Osteoblast (primary cell): Measurements from ENCODE around the gene GALNT2. TPM values are rescaled to one million over a fixed set of nuclear protein-coding genes. Genes with fewer than 3 reads are reported as not detected.

Source experiments
- DNase-seq: peaks from one replicate; pipeline ENCODE4 v3.0.0; 2011; ENCODE audit warnings: low spot score, mixed read lengths; ENCODE audit not compliant: insufficient read length; ENCODE audit errors: missing footprints
- H2AFZ ChIP-seq: 2 replicates; pipeline ENCODE4 v1.6.0; 2011; ENCODE audit warnings: mild to moderate bottlenecking, low read length
- H3K27ac ChIP-seq: 2 replicates; pipeline ENCODE4 v1.5.1; 2011; ENCODE audit warnings: mild to moderate bottlenecking, low read depth, low read length, moderate library complexity
- H3K27me3 ChIP-seq: 2 replicates; pipeline ENCODE4 v1.6.0; 2012; ENCODE audit warnings: mild to moderate bottlenecking, control low read depth, inconsistent platforms, low read length, moderate library complexity; ENCODE audit not compliant: insufficient read depth
- H3K36me3 ChIP-seq: 2 replicates; pipeline ENCODE4 v1.5.1; 2011; ENCODE audit warnings: mild to moderate bottlenecking, low read length, control low read depth, moderate library complexity; ENCODE audit not compliant: insufficient read depth
- H3K4me1 ChIP-seq: 2 replicates; pipeline ENCODE4 v1.5.1; 2011; ENCODE audit warnings: mild to moderate bottlenecking, low read length, control low read depth, moderate library complexity; ENCODE audit not compliant: insufficient read depth
- H3K4me2 ChIP-seq: 2 replicates; pipeline ENCODE4 v1.6.0; 2011; ENCODE audit warnings: mild to moderate bottlenecking, low read length; ENCODE audit not compliant: insufficient read depth
- H3K4me3 ChIP-seq: fragments of 200-600 bp; sonication (generic); 3 replicates; pipeline ENCODE4 v1.5.1; 2012; ENCODE audit warnings: mild to moderate bottlenecking, low read length, inconsistent platforms; ENCODE audit not compliant: insufficient read depth
- H3K79me2 ChIP-seq: 2 replicates; pipeline ENCODE4 v1.6.0; 2012; ENCODE audit warnings: mild to moderate bottlenecking, low read length, control low read depth, inconsistent platforms; ENCODE audit not compliant: insufficient read depth
- H3K9me3 ChIP-seq: 2 replicates; pipeline ENCODE4 v1.5.1; 2011; ENCODE audit warnings: low read depth, low read length, control low read depth
- H4K20me1 ChIP-seq: 2 replicates; pipeline ENCODE4 v1.6.0; 2012; ENCODE audit warnings: mild to moderate bottlenecking, low read length, control low read depth; ENCODE audit not compliant: insufficient read depth
- total RNA-seq: library from RNA; depleted of rRNA; stranded (reverse); fragments of >200 nt; gene quantifications from 2 replicates; pipeline ENCODE4 v1.2.3, GENCODE V29; 2012
- TF ChIP-seq, protein P1 (sequence below): IDR thresholded peaks from 2 replicates; pipeline ENCODE4 v1.5.1; 2011; ENCODE audit warnings: mild to moderate bottlenecking, low read depth, low read length, moderate library complexity; ENCODE audit errors: extremely low read depth

Gene GALNT2
- total RNA-seq, 1 donor, result 83.2 TPM

- TF ChIP-seq, protein P1, sequence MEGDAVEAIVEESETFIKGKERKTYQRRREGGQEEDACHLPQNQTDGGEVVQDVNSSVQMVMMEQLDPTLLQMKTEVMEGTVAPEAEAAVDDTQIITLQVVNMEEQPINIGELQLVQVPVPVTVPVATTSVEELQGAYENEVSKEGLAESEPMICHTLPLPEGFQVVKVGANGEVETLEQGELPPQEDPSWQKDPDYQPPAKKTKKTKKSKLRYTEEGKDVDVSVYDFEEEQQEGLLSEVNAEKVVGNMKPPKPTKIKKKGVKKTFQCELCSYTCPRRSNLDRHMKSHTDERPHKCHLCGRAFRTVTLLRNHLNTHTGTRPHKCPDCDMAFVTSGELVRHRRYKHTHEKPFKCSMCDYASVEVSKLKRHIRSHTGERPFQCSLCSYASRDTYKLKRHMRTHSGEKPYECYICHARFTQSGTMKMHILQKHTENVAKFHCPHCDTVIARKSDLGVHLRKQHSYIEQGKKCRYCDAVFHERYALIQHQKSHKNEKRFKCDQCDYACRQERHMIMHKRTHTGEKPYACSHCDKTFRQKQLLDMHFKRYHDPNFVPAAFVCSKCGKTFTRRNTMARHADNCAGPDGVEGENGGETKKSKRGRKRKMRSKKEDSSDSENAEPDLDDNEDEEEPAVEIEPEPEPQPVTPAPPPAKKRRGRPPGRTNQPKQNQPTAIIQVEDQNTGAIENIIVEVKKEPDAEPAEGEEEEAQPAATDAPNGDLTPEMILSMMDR, result no peak
- no peak overlapping the region for H3K27ac ChIP-seq
- no peaks in the 10 kb centered on the region for H3K27me3 ChIP-seq
- DNase-seq, result no peak
- peaks cover 41% of the 10 kb centered on the region for H4K20me1 ChIP-seq
- H3K79me2 ChIP-seq, result peaks cover 82% of the 10 kb centered on the region
- no peak overlapping the region for H3K4me3 ChIP-seq
- peaks cover 10% of the 10 kb centered on the region for H3K36me3 ChIP-seq
- H3K4me2 ChIP-seq, result no peak overlapping the region
- H2AFZ ChIP-seq, result no peak overlapping the region
- H3K9me3 ChIP-seq, result no peaks in the 10 kb centered on the region
- peaks cover 46% of the 10 kb centered on the region for H3K4me1 ChIP-seq
Measured at GRCh38 chr1:230107941-230108340, 40.9 kb downstream of the GALNT2 start.

- H3K4me3 ChIP-seq, result no peak overlapping the region
- H3K4me1 ChIP-seq, result peaks cover 46% of the 10 kb centered on the region
- H4K20me1 ChIP-seq, result peaks cover 48% of the 10 kb centered on the region
- no peak overlapping the region for H3K4me2 ChIP-seq
- H3K9me3 ChIP-seq, result no peaks in the 10 kb centered on the region
- TF ChIP-seq, protein P1, result no peak
- no peak overlapping the region for H2AFZ ChIP-seq
- H3K27me3 ChIP-seq, result no peaks in the 10 kb centered on the region
- peaks cover 82% of the 10 kb centered on the region for H3K79me2 ChIP-seq
- no peak overlapping the region for H3K27ac ChIP-seq
- peaks cover 10% of the 10 kb centered on the region for H3K36me3 ChIP-seq
- DNase-seq, result no peak
Measured at GRCh38 chr1:230108580-230108979, 41.5 kb downstream of the GALNT2 start.

GRCh38 chr1:230109066-230109465, 42.0 kb downstream of the GALNT2 start:
- TF ChIP-seq, protein P1, result no peak

DNA sequence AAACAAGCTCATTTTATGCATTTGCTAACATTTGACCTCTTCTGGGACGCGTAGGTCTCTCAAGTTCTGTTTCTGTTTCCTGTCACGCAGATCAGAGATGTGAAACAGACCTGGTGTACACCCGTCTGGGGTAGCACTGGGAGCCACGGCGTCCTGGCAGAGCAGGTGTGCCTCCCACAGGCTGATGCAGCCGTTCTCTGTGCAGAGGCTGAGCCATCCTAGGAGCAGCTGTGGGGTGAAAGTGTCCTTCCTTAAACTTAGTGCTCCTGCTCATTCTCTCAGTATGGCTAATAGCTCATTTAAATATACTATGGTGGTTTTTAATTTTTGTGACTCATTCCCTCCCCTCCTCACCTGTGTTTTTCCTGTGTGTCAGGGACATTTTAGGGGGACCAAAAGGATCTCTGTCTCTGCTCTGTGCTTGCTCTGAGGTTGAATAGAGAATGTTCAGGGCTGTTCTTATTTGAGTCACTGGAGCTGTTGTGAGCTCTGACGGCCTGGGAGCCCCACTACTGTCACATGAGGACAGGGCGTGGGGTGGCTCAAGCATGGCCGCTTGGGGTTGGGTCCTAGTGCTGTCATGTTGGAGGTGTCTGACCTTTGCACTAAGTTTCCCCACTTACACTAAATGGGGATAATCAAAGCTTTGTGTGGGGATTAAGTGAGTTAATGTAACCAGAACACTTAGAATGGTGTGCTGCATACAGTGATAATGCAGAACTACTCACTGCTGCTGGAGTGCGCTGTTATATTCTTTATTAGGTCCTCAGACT, 43.0 kb downstream of the GALNT2 start:
- no peak for DNase-seq
- peaks cover 42% of the 10 kb centered on the region for H3K4me1 ChIP-seq
- H3K4me2 ChIP-seq, result no peak overlapping the region
- peaks cover 87% of the 10 kb centered on the region for H3K79me2 ChIP-seq
- H3K4me3 ChIP-seq, result no peak overlapping the region
- H2AFZ ChIP-seq, result no peak overlapping the region
- H3K36me3 ChIP-seq, result peaks cover 10% of the 10 kb centered on the region
- no peaks in the 10 kb centered on the region for H3K9me3 ChIP-seq
- H3K27ac ChIP-seq, result no peak overlapping the region
- no peaks in the 10 kb centered on the region for H3K27me3 ChIP-seq
- H4K20me1 ChIP-seq, result peaks cover 49% of the 10 kb centered on the region
- TF ChIP-seq, protein P1, result no peak

More at GRCh38 chr1:230109066-230109465, 42.0 kb downstream of the GALNT2 start:
- no peaks in the 10 kb centered on the region for H3K27me3 ChIP-seq
- H3K79me2 ChIP-seq, result peaks cover 79% of the 10 kb centered on the region
- H2AFZ ChIP-seq, result no peak overlapping the region
- DNase-seq, result no peak
- peaks cover 10% of the 10 kb centered on the region for H3K36me3 ChIP-seq
- H3K4me1 ChIP-seq, result peaks cover 43% of the 10 kb centered on the region
- peaks cover 48% of the 10 kb centered on the region for H4K20me1 ChIP-seq
- no peak overlapping the region for H3K27ac ChIP-seq
- H3K4me2 ChIP-seq, result no peak overlapping the region
- H3K4me3 ChIP-seq, result no peak overlapping the region
- no peaks in the 10 kb centered on the region for H3K9me3 ChIP-seq
